ENCODE measurements around the gene EFNA5. TPM values are rescaled to one million over a fixed set of nuclear protein-coding genes. Genes with fewer than 3 reads are reported as not detected.
A peak's percentile ranks its signal among the peaks of the same experiment; 100 is the strongest.

EFNA5 gene
- total RNA-seq, 2 experiments from 2014 or later = not detected

DNA sequence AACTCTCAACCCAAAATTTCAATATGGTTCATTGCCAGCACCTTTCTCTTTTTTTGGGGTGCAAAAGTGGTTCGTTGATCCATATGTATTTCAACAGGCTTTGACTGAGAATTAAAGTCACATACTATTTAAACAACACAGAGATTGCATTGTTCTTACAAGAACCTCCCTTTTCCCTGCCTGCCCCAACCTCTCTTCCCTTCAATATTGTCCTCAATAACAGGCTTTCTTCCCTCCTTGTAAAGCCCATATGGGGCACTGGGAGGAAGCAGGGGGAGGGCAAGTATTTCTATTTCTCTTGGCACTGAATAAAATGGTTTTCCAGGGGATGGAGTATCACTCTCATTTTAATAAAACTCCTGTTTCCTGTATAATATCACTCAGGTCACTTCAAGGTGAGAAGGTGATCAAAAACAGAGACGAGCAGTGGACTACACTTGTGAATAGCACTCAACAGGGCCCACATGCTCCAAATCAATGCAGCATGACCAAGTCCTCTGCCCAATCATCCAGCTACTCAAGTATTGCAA lies 65.1 kb downstream of the EFNA5 start:
- no peaks in the 10 kb centered on the region for H3K36me3 ChIP-seq (ENCODE audit: insufficient read depth, low read length)
- DNase-seq (no peak), ATAC-seq (ENCODE audit: poor library complexity) (no peak)
- H3K27me3 ChIP-seq (ENCODE audit: control insufficient read depth in 1 of 2, insufficient read depth in 2 of 2, low read length in 2 of 2) = no peaks in the 10 kb centered on the region
- intact Hi-C loops (cut with DNase I, micrococcal nuclease) = no loop called here
- Mint-ChIP-seq H3K4me1 (ENCODE audit: low read depth) (no peaks in the 10 kb centered on the region), H3K27ac (no peak overlapping the region), H3K27me3 (peaks cover 12% of the 10 kb centered on the region), H3K4me3 (no peak overlapping the region), H3K36me3 (ENCODE audit: low read depth) (no peaks in the 10 kb centered on the region), H3K9me3 (no peaks in the 10 kb centered on the region)
- ChIA-PET CTCF (no interaction called here), POLR2A (no interaction called here)
- TF ChIP-seq, protein P1, sequence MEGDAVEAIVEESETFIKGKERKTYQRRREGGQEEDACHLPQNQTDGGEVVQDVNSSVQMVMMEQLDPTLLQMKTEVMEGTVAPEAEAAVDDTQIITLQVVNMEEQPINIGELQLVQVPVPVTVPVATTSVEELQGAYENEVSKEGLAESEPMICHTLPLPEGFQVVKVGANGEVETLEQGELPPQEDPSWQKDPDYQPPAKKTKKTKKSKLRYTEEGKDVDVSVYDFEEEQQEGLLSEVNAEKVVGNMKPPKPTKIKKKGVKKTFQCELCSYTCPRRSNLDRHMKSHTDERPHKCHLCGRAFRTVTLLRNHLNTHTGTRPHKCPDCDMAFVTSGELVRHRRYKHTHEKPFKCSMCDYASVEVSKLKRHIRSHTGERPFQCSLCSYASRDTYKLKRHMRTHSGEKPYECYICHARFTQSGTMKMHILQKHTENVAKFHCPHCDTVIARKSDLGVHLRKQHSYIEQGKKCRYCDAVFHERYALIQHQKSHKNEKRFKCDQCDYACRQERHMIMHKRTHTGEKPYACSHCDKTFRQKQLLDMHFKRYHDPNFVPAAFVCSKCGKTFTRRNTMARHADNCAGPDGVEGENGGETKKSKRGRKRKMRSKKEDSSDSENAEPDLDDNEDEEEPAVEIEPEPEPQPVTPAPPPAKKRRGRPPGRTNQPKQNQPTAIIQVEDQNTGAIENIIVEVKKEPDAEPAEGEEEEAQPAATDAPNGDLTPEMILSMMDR (IDR thresholded peaks at IDR 0.05) = no peak
- H3K4me3 ChIP-seq (ENCODE audit: low read length) = no peak overlapping the region
- H3K4me1 ChIP-seq (ENCODE audit: insufficient read depth, low read length) = no peaks in the 10 kb centered on the region
- H3K27ac ChIP-seq (ENCODE audit: low read depth in 1 of 2, low read length in 2 of 2) = no peak overlapping the region
- H3K9me3 ChIP-seq (ENCODE audit: control insufficient read depth in 1 of 2, insufficient read depth in 1 of 2, low read length in 2 of 2) = peaks cover 0 to 3% of the 10 kb centered on the region in 2 experiments

DNA sequence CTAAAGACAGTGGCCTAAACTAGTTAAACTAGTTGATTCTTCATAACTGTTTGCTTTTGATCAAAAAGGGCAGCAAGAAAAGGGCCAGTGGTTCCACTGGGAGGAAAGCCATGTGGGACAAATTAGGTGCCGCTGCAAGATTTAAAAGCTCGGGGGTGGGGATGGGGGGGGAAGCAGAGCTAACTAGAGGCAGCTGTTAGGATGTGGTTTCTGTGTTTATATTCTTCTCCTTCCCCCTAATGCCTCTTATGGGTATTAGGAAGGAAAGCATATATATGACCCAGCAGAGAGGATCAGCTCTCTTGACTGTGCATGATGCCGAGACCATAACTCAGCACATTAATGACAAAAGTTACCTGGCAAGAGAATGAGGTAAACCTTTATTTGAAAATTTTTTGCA lies 65.7 kb downstream of the EFNA5 start:
- Histone ChIP-seq H3K27me3 (ENCODE audit: control insufficient read depth in 1 of 2, insufficient read depth in 2 of 2, low read length in 2 of 2) (no peaks in the 10 kb centered on the region), H3K4me1 (ENCODE audit: insufficient read depth, low read length) (no peaks in the 10 kb centered on the region), H3K36me3 (ENCODE audit: insufficient read depth, low read length) (no peaks in the 10 kb centered on the region), H3K27ac (ENCODE audit: low read depth in 1 of 2, low read length in 2 of 2) (no peak overlapping the region), H3K9me3 (ENCODE audit: control insufficient read depth in 1 of 2, insufficient read depth in 1 of 2, low read length in 2 of 2) (peaks cover 0 to under 1% of the 10 kb centered on the region in 2 experiments), H3K4me3 (ENCODE audit: low read length) (no peak overlapping the region)
- TF ChIP-seq, protein P1 (IDR thresholded peaks at IDR 0.05) = no peak
- no peak overlapping the region for H3K27ac Mint-ChIP-seq
- DNase-seq = peak in 1 of 14 experiments; percentile 1
- H3K4me1 Mint-ChIP-seq (ENCODE audit: low read depth) = no peaks in the 10 kb centered on the region
- no peak overlapping the region for H3K4me3 Mint-ChIP-seq
- no peak for ATAC-seq (ENCODE audit: poor library complexity)
- intact Hi-C loops (cut with DNase I, micrococcal nuclease) = no loop called here
- peaks cover 11% of the 10 kb centered on the region for H3K27me3 Mint-ChIP-seq
- ChIA-PET CTCF (no interaction called here), POLR2A (no interaction called here)
- H3K36me3 Mint-ChIP-seq (ENCODE audit: low read depth) = no peaks in the 10 kb centered on the region
- H3K9me3 Mint-ChIP-seq = no peaks in the 10 kb centered on the region

DNA sequence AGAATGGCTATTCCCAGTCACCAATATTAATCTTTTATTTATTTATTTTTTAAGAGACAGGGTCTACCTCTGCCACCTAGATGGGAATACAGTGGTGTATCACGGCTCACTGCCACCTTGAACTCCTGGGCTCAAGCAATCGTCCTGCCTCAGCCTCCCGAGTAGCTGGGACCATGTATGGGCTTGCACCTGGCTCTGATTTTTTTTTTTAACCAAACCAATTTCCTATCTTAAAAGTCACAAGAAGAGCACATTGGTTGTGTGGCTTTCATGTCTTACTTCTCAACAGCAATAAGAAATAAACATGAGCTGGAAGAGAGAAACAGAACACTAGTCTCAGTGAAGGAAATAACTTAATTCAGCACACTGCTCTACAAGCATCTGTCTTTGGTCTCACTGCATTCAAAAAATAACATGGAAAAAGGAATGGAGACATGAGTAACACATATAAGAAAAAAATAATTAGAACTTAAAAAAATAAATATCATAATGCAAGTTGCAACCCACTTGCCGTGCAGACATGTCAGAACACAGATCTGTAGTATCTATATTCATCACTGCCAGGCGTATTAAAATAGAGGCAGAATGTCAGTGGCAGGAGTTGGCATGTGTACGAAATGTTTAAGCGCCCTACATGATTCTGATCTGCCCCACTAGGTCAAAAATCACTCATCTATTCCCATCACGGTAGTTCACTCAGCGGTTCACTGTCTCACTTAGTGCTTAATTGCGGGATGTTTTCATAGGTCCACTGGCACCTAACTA lies 66.4 kb downstream of the EFNA5 start:
- Mint-ChIP-seq H3K36me3 (ENCODE audit: low read depth) (no peaks in the 10 kb centered on the region), H3K9me3 (no peaks in the 10 kb centered on the region)

More for the DNA sequence above, 66.4 kb downstream of the EFNA5 start:
- CTCF ChIA-PET = no interaction called here
- no peaks in the 10 kb centered on the region for H3K9me3 ChIP-seq (ENCODE audit: control insufficient read depth in 1 of 2, insufficient read depth in 1 of 2, low read length in 2 of 2)
- TF ChIP-seq, protein P1 (IDR thresholded peaks at IDR 0.05) = no peak
- no peaks in the 10 kb centered on the region for H3K4me1 ChIP-seq (ENCODE audit: insufficient read depth, low read length)
- no peak overlapping the region for H3K4me3 ChIP-seq (ENCODE audit: low read length)
- no peaks in the 10 kb centered on the region for H3K27me3 ChIP-seq (ENCODE audit: control insufficient read depth in 1 of 2, insufficient read depth in 2 of 2, low read length in 2 of 2)
- no peak for DNase-seq
- Mint-ChIP-seq H3K4me3 (no peak overlapping the region), H3K27ac (no peak overlapping the region), H3K27me3 (peaks cover 11% of the 10 kb centered on the region), H3K4me1 (ENCODE audit: low read depth) (no peaks in the 10 kb centered on the region)
- intact Hi-C loops (cut with DNase I, micrococcal nuclease) = no loop called here
- ATAC-seq (ENCODE audit: poor library complexity) = no peak
- H3K36me3 ChIP-seq (ENCODE audit: insufficient read depth, low read length) = no peaks in the 10 kb centered on the region
- no peak overlapping the region for H3K27ac ChIP-seq (ENCODE audit: low read depth in 1 of 2, low read length in 2 of 2)
- POLR2A ChIA-PET = no interaction called here

Measured in CD4-positive, alpha-beta T cell (primary cell).